Measurements from ENCODE around the gene SRRM1.
"Not testable (repeated sequence)": the region's sequence is repeated elsewhere in the genome, so short reads cannot be mapped to it uniquely, and the experiment has no call there.

Gene SRRM1

DNA sequence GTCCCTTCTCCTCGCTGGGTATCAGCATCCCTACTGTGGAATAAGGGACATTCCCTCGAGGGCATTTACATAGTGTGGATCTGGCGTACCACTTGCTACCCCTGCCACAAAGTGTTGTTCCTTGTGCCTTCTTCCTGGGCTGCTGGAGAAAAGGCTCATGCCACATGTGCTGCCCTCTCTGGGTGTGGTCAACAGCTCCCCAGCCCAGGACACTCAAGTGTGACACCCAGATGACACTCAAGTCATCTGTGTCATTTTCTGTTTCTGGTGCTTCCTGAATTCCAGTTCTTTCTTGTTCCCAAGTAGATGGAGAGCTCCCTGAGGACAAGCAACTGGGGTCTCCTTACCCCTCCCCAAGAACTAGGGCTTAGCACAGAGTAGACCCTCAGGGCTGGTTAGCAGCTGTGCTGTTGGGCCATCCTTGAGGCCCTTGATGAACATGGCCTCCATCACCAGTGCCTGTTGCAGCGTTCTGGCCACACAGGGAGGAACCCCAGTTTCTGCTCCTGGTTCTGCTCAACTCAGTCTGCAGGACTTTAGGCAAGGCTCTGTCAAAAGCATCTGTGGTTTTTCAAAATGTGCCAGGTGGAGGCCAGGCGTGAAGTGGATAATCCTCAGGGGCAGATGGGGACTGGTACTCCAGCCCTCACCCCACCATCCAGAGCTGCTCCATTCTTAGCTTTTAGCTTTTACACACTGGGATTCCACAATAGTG lies 53.1 kb downstream of the SRRM1 start:
- no peak for DNase-seq

DNA sequence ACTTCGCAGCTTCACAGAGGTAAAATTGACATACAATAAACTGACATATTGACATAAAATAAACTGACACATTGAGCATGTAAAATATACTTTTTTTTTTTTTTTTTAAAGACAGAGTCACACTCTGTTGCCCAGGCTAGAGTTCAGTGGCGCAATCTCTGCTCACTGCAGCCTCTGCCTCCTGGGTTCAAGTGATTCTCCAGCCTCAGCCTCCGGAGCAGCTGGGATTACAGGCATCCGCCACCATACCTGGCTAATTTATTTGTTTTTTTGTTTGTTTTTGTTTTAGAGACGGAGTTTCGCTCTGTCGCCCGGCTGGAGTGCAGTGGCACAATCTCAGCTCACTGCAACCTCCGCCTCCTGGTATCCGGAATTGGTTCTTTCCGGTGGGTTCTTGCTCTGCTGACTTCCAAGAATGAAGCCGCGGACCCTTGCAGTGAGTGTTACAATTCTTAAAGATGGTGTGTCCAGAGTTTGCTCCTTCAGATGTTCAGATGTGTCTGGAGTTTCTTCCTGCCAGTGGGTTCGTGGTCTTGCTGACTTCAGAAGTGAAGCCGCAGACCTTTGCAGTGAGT lies 53.7 kb downstream of the SRRM1 start:
- no peak for DNase-seq

DNA sequence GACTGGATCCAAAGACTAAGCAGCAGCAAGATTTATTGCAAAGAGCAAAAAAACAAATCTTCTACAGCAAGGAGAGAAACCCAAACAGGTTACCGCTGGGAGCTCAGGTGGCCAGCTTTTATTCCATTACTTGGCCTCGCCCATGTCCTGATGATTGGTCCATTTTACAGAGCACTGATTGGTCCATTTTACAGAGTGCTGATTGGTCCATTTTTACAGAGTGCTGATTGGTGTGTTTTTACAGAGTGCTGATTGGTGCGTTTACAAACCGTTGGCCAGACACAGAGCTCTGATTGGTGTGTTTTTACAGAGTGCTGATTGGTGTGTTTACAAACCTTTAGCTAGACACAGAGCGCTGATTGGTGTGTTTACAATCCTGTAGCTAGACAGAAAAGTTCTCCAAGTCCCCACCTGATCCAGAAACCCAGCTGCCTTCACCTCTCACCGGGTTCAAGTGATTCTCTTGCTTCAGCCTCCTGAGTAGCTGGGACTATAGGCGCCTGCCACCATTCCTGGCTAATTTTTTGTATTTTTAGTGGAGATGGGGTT lies 54.4 kb downstream of the SRRM1 start:
- not testable (repeated sequence) for DNase-seq

DNA sequence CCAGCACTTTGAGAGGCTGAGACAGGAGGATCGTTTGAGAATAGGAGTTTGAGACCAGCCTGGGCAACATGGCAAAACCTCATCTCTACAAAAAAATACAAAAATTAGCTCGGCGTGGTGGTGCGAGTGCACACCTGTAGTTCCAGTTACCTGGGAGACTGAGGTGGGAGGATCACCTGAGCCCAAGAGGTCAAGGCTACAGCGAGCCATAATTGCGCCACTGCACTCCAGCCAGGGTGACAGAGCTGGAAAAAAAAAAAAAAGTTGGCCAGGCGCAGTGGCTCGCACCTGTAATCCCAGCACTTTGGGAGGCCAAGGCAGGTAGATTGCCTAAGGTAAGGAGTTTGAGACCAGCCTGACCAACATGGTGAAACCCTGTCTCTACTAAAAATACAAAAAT lies 55.2 kb downstream of the SRRM1 start:
- DNase-seq: not testable (repeated sequence)

DNA sequence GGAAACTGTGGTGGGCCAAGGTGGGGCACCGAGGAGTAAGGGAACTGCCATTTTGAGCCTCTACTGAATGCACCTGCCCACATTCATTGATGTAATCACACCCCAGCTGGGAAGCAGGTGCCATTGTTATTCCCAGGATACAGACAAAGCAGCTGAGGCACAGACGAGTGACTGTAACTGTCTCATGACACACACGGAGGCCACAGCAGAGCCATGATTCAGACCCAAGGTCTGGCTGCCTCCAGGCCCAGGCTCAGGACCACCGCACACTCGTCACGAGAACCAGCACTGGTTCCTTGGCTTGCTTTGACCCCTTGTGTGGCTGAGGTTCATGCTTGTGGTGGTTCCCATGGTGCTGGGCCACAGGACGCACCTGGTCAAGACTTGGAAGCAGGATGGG lies 56.5 kb downstream of the SRRM1 start:
- no peak for DNase-seq

DNA sequence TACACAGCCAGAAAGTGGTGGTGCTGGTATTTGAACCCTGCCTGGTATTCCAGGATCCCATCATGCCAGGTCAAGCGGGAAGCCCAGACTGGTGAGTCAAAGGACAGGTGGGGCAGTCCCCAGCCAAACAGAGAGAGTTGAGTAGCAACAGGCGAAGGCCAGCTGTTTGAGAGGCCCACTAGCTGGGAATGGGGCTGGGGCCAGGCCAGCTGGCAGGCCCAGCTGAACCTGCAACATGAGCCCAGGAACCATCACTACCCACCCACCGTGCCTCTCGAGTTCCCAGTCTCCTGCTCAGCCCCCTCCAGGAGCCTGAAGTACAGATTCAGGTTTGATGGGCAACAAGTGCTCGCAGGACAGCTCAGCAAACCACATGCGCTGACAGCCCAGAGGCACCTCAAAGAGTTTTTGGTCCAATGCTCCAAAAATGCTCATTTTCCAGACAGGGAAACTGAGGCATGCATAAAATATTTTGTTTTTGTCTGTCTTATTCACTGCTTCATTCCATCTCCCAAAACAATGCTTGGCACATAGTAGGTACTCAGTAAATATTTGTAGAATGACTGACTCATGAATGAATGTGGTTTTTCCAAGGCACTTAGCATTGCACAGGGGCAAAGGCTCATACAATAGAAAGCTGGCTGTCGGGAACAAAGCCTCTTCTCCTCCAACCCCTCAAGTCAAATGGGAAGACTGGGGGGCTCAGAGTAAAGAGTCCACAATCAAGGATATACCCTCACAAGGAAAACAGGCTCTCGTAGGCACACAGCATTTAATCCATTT lies 59.6 kb downstream of the SRRM1 start:
- DNase-seq: no peak

DNA sequence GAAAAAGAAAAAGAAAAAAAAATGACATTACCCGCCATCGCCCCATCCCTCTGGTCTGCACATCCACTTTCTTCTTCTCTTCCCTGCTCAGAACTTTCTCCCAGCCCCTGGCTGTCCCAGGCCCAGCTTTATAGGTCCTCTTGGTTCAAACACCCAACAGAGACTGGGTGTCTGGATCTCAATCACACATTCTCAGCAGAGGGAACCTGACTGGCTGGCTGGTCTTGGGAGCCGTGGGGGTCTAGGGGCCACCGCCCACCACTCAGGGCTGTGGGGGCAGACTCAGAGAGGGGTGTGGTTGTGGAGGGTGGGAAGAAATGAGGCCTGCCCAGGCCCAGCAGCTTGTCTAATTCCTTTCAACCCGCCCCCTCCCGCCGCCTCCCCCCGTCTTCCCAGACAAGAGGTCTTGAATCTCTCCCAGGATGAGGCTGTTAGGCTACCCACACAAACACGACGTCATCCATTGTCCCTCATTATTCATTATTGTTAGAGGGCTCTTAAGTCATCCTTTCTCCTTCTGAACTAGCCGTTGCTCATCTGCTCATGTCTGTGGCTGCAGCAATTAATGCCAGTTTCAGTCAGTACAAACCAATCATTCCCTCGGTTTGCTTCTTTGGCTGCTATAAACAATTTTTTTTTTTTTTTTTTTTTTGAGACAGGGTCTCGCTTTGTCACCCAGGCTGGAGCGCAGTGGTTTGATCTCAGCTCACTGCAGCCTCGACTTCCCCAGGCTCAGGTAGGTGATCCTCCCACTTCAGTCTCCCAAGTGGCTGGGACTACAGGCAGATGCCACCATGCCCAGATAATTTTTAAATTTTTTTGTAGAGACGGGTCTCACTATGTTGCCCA lies 61.5 kb downstream of the SRRM1 start:
- DNase-seq: no peak

DNA sequence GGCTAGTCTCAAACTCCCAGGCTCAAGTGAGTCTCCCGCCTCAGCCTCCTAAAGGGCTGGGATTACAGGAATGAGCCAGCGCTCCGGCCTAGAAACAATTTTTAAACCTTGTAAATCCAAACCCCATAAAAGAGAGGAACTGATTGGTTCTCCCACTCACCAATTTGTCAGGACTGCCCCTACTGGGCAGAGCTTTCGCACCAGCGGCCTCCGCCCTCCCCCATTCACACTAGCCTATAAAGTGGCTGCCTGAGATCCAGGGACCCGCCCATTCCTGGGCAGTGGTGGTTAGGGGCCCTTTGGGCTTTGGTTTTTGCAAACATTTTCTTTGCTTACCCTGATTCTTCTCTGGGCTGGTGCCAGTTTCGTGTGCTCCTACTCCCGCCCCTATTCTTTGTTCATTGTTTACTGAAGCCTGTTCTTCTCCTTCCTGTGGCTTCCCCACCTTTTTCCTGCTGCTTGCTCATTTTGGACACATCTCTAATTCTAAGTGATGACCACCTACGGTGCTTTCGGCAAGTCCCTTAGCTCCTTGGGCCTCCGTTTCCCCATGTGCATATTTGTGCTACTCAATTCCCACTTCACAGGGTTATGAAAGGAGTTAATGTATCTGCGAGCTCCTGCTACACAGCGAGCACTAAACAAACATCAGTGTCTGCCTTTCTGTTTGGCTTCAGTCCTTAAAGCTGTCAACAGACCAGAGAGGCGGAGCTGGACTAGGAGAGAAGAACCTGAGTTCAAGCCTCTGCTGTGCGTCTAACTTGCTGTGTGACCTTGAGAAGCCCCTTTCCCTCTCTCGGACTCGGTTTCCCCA lies 62.4 kb downstream of the SRRM1 start:
- DNase-seq: no peak

DNA sequence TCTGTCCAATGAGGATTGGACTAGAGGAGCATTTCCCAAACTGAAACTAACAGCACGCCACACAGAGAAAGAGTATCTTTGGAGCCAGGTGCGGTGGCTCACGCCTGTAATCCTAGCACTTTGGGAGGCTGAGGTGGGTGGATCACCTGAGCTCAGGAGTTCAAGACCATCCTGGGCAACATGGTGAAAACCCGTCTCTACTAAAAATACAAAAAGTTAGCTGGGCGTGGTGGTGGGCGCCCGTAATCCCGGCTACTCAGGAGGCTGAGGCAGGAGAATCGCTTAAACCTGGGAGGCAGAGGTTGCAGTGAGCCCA lies 62.9 kb downstream of the SRRM1 start:
- DNase-seq: not testable (repeated sequence)

DNA sequence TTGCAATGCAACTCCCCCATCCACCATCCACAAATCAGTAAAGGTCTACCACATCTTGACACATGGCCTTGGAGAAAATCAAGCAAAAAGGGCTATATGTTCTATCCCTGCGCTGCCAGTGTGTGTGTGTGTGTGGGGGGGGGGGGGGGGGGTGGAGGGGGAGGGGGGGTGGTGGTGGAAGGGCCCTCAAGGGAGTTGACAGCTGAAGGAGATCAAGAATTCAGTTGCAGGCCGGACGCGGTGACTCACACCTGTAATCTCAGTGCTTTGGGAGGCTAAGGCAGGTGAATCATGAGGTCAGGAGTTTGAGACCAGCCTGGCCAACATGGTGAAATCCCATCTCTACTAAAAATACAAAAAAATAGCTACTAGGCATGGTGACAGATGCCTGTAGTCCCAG lies 64.6 kb downstream of the SRRM1 start:
- no peak for DNase-seq

DNA sequence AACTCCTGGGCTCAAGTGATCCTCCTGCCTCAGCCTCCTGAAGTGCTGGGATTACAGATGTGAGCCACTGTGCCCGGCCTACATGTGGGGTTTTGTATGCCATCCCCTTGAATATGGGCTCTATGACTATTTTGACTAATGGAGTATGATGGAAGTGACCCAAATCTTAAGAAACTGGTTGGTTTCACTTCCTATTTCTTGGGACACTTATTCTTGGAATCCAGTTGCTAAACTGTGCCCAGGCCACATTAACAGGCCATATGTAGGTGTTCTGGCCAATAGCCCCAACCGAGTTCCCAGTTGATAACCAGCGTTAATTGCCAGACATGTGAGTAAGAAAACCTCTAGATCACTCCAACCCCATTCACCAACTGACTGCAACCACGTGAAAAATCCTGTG lies 65.8 kb downstream of the SRRM1 start:
- no peak for DNase-seq

DNA sequence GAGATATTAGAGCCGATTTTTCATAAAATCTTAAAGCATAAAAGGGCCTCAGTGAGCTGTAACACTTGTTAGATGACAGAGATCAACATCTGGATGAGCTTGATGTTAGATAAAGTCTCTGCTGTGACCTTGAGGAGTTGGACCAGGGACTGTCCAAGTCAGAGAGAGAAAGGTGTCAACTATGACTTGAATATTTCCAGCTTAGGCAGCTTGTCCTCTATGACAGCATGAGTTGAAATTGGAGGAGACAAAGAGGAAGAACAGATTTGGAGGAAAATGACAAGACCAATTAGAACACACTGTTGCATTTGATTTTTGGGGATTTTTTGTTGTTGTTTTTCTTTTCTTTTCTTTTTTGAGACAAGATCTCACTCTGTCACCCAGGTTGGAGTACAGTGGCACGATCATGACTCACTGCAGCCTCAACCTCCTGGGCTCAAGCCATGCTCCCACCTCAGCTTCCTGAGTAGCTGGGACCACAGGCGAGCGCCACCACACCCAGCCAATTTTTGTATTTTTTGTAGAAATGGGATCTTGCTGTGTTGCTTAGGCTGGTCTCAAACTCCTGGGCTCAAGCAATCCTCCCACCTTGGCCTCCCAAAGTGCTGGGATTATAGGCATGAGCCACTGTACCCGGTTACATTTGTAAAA lies 66.8 kb downstream of the SRRM1 start:
- no peak for DNase-seq

DNA sequence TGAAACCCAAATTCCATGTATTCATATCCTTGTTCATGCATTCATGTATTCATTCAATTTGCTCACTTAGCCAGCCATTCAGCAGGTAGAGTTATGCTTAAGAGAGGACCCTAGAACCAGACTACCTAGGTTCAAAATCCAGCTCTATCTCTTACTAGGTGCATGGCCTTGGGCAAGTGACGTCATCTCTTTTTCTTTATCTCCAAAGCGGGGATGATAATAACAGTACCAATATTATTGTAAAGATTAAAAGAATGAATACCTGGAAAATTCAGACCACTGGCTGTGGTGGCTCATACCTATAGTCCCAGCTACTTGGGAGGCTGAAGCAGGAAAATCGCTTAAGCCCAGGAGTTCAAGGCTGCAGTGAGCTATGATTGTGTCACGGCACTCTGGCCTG lies 68.2 kb downstream of the SRRM1 start:
- DNase-seq: no peak

DNA sequence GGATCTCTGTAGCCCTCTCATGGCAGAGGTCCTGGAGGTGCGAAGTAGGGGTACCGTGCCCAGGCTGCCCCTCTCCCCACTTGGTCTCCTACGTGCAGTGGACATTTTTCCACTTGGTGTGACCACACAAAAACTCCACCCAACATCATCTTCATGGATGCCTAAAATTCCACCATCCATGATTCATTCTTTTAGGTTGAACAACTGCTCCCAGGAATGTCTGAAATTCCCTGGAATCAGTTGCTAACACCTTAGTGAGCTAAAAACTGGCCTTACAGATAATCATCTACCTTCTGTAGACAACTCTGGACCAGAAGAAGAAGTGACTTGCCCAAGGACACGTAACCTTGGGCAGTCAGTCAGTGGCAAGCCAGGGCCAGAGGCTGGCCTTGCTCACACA lies 70.1 kb downstream of the SRRM1 start:
- DNase-seq: no peak

DNA sequence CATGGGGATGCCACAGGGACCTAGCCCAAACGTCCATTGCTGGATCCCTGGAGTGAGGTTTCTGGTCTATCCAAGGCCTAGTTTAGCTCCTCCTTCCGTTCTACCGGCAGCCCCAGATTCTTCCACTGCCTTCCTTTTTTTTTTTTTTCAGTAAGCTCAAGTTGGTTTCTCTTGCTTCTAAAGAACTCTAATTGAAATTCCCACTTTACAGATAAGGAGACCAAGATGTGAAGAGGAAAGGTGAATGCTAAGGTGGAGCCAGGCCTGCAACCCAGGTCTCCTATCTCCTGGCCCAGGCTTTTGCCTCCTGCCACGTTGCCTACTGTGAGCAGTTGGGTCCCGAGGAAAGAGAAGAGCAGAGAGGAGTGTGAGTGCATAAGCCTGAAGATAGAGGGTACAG lies 70.6 kb downstream of the SRRM1 start:
- DNase-seq: no peak

DNA sequence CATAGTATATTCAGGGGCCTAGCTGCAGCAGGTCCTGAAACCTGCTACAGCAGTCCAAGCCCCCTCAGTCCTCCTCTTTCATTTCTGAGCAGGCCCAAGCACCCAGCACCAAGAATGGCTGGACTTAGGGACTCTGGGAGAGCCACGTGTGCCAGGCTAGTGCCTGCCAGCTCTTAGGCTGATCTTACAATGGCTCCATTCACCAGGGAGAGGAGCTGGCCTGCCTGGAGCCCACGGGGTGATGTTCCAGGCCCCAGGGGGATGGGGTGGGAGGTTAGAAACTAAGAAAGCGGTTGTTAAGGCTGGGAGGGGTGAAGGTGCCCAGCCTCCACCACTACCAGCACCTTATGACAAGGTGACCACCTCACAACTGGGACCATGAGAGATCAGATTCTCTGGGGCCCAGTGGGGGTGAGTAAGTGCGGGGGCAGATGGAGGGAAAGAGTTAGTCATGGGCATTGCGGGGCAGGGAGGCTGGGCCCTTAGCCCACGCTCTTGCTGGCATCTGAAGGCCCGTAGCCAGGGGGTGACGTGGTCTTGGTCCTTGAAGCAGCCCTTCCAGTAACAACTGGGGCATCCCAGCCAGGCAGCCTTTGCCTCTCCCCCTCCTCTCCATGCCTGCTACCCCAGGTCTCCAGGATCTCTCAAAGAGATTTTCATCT lies 71.9 kb downstream of the SRRM1 start:
- no peak for DNase-seq

DNA sequence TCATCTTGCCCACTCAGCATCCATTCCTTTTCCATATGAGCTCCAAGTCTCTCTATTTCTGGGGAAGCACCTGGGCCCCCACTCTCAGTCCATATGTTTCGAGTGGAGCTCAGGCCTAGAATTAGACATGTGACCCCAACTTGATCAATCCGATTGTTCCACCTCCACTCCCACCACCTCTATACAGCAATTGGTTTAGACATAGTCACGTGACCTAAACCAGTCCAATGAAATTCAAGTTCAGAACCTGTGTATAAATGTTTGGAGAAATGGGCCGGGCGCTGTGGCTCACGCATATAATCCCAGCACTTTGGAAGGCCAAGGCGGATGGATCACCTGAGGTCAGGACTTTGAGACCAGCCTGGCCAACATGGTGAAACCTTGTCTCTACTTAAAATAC lies 72.6 kb downstream of the SRRM1 start:
- no peak for DNase-seq

DNA sequence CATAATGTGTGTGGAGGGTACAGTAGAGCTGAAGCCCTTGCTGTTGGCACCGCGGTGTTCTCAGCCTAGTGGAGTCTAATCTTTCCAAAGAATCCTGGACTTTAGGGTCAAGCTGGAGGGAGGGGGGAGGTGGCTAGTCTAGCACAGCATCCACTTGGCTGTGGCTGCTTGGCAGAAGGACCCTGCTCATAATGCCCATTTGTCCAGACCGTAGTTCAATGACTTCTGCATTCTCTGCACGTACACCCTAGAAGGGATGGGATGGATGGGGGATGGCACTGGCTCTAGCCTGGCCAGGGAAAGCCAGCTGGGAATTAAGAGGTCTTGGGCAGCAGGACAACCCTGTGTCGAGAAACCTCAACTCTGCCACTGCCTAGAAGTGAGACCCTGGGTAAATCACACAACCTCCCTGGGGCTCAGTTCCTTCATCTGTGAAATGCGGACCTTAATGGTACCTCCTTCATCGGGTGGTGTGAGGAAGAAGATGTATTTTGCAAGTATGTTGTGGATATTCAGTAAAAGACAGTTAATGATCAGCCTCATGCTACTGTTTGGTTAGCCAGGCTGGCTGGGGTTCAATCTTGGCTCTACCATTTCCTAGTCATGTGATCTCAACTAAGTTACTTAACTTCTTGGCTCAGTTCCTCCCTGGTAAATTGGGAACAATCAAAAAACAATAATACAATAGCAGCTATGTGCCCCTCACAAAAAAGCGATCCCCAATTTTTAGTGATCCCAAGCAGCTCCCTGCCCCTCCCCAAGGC lies 75.0 kb downstream of the SRRM1 start:
- no peak for DNase-seq

DNA sequence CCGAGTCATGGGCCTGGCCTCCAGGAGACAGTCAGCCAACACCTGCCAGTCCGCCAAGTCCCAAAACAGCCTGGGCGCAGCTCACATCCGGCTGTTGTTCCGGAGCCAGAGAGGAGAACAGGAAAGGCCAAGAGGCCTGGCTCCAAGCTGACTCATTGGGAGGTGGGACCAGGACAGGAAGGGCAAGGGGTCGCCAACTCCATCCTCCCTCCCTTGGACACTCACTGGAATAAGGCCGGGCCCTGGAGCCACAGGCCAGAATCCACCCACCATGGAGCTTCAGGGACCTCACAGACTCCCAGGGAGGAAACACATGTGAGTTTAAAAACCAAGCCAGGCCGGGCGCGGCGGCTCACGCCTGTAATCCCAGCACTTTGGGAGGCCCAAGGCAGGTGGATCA lies 77.0 kb downstream of the SRRM1 start:
- no peak for DNase-seq

DNA sequence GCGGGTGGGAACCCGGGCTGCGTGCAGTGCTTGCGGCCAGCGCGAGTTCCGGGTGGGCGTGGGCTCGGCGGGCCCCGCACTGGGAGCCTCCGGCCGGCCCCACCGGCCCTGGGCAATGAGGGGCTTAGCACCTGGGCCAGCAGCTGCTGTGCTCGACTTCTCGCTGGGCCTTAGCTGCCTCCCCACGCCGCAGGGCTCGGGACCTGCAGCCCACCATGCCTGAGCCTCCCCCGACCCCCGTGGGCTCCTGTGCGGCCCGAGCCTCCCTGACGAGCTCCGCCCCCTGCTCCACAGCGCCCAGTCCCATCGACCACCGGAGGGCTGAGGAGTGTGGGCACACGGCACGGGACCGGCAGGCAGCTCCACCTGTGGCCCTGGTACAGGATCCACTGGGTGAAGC lies 78.4 kb downstream of the SRRM1 start:
- no peak for DNase-seq

Measured in activated CD4-positive, CD25-positive, alpha-beta regulatory T cell (primary cell).